Retinal pigment epithelial cell (primary cell): ENCODE measurements around the gene CDH26.

Experiments
- DNase-seq: peaks from one replicate; pipeline ENCODE4 v3.0.0-alpha.2; 2010; ENCODE audit warnings: low read depth
- H3K4me3 ChIP-seq: 2 replicates; pipeline ENCODE4 v1.5.1; 2011; ENCODE audit warnings: mild to moderate bottlenecking, low read length, control low read depth, moderate library complexity
- TF ChIP-seq, protein P1 (sequence below): conservative IDR thresholded peaks from 2 replicates; pipeline ENCODE4 v1.5.1; 2011; ENCODE audit warnings: low read depth, low read length, control low read depth, inconsistent platforms

The CDH26 gene

GRCh38 chr20:59984541-59984940, 26.3 kb downstream of the CDH26 start:
- DNase-seq = no peak
- H3K4me3 ChIP-seq = no peak overlapping the region
- TF ChIP-seq, protein P1, sequence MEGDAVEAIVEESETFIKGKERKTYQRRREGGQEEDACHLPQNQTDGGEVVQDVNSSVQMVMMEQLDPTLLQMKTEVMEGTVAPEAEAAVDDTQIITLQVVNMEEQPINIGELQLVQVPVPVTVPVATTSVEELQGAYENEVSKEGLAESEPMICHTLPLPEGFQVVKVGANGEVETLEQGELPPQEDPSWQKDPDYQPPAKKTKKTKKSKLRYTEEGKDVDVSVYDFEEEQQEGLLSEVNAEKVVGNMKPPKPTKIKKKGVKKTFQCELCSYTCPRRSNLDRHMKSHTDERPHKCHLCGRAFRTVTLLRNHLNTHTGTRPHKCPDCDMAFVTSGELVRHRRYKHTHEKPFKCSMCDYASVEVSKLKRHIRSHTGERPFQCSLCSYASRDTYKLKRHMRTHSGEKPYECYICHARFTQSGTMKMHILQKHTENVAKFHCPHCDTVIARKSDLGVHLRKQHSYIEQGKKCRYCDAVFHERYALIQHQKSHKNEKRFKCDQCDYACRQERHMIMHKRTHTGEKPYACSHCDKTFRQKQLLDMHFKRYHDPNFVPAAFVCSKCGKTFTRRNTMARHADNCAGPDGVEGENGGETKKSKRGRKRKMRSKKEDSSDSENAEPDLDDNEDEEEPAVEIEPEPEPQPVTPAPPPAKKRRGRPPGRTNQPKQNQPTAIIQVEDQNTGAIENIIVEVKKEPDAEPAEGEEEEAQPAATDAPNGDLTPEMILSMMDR = no peak

DNA sequence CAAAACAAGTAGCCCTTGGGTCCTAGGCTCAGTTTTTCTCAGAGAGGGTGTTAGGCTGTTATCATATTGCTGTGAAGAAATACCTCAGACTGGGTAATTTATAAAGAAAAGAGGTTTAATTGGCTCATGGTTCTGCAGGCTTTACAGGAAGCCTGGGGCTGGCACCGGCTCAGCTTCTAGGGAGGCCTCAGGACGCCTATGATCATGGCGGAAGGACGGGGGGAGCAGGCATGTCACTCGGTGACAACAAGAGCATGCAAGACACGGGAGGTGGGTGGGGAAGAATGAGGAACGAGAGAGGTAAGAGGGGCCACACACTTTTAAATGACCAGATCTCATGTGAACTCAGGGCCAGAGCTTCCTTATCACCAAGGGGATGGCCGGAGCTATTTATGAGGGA, 26.9 kb downstream of the CDH26 start:
- DNase-seq = no peak
- TF ChIP-seq, protein P1 = no peak
- no peak overlapping the region for H3K4me3 ChIP-seq

GRCh38 chr20:59985864-59986263, 27.6 kb downstream of the CDH26 start:
- TF ChIP-seq, protein P1 = peak; percentile 21
- H3K4me3 ChIP-seq = no peak overlapping the region
- no peak for DNase-seq

DNA sequence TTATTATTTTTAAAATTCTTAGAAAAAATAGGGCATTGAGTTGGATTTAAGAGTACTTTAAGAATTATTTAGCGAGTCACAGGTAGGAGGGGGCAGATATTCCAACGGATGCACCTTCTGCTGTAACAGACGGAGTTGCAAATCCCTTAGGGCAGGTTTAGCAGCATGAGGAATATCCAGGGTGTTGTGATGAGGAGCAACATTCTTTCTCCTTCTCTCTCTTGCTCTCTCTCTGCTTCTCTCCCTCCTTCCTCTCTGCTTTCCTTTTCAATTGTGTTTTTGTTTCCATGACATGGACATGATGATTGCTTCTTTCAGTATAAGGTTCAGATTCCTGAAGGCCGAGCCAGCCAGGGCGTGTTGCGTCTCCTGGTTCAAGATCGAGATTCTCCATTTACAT, 28.9 kb downstream of the CDH26 start:
- TF ChIP-seq, protein P1 = no peak
- no peak for DNase-seq
- no peak overlapping the region for H3K4me3 ChIP-seq

- no peak overlapping the region for H3K4me3 ChIP-seq
- TF ChIP-seq, protein P1 = no peak
- peak; percentile 30 for DNase-seq
Observed at GRCh38 chr20:59988141-59988540, 29.9 kb downstream of the CDH26 start.

GRCh38 chr20:59992526-59993084, 34.4 kb downstream of the CDH26 start:
- TF ChIP-seq, protein P1 = no peak
- no peak for DNase-seq
- no peak overlapping the region for H3K4me3 ChIP-seq

DNA sequence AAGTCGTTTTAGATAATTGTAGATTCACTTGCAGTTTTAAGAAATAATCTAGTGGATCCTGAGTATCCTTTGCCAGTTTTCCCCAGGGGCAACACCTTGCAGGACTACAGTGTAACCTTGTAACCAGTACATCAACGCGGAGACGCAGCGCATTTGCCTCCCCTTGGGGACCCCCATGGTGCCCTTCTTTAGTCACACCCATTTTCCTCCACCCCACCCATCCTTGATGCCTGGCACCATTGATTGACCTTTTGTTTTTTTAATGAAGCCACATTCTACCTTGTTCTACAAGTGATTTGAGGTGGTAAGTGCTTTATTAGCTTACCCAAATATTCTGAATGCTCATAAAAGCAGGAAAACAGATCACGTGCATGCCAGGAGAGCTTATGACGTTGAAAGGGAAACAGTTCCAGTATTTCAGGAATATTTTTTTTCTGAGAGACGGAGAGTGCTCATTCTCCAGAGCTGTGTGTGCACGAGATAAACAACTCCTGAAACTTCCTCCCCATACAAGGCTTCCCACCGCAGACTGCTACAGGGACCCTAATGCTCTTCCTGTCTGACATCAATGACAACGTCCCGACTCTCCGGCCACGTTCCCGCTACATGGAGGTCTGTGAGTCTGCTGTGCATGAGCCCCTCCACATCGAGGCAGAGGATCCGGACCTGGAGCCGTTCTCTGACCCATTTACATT, 35.7 kb downstream of the CDH26 start:
- DNase-seq = no peak
- TF ChIP-seq, protein P1 = no peak
- H3K4me3 ChIP-seq = no peak overlapping the region
